Left lung (tissue), 10 donors: ENCODE measurements around the gene GNB1L. TPM values are rescaled to one million over a fixed set of nuclear protein-coding genes. Genes with fewer than 3 reads are reported as not detected.
A peak's percentile ranks its signal among the peaks of the same experiment; 100 is the strongest.

Experiments used
- ATAC-seq: fragments of 200-7000 bp; cut with Tn5 transposase; one replicate; pipeline ENCODE4 v1.9.1; 2020; ENCODE audit warnings: moderate library complexity
- DNase-seq, 4 donors: peaks; one replicate each; pipeline ENCODE4 v3.0.0-alpha.2; 2013 to 2020
- H3K27ac ChIP-seq, 2 donors: fragments of 200-600 bp; sonication (generic) in 1 of 2; one replicate each; pipeline versions ENCODE4 v1.5.0 to v1.8.0; 2020 to 2021
- H3K27me3 ChIP-seq, 2 donors: fragments of 200-600 bp; sonication (generic) in 1 of 2; one replicate each; pipeline versions ENCODE4 v1.5.0 to v1.8.0; 2020 to 2021
- H3K36me3 ChIP-seq, 2 donors: fragments of 200-600 bp; sonication (generic) in 1 of 2; one replicate each; pipeline versions ENCODE4 v1.5.0 to v1.8.0; 2020 to 2021
- H3K4me1 ChIP-seq, 2 donors: fragments of 200-600 bp; one replicate each; pipeline ENCODE4 v1.8.0; 2021
- H3K4me3 ChIP-seq, 2 donors: fragments of 200-600 bp; sonication (generic) in 1 of 2; one replicate each; pipeline versions ENCODE4 v1.5.0 to v1.8.0; 2020 to 2021; ENCODE audit warnings: mild to moderate bottlenecking in 1 of 2
- H3K9me3 ChIP-seq, 2 donors: fragments of 200-600 bp; sonication (generic) in 1 of 2; one replicate each; pipeline versions ENCODE4 v1.5.0 to v1.8.0; 2020 to 2021
- CTCF ChIP-seq, 2 donors: fragments of 200-600 bp; sonication (generic) in 1 of 2; IDR thresholded peaks; one replicate each; pipeline versions ENCODE4 v1.5.0 to v1.8.0; 2021; ENCODE audit warnings: antibody characterized with exemption in 2 of 2
- intact Hi-C, 2 donors: fragments of 100-400 bp; cut with DNase I; formaldehyde crosslinking; loops; one replicate each; pipeline versions ENCODE4 v1.11.2 to v1.14.2; 2022
- polyA plus RNA-seq, 6 donors: library from polyadenylated mRNA; unstranded; fragments of 120-200 nt; gene quantifications; one replicate each; pipeline ENCODE4 v1.2.1, GENCODE V29; 2013; ENCODE audit not compliant: insufficient read length in 6 of 6
- total RNA-seq, 2 donors: library from RNA; stranded (reverse); fragmentation: NEBNext Ultra II Directional; extraction: Animal tissue kit (Norgen Biotek cat#: 25700); gene quantifications; one replicate each; pipeline ENCODE4 v1.2.1, GENCODE V29; 2021
- donor health status: DM: no; HTN: yes; CAD: no.
- donor health status: DM: no; HTN: no; CAD: no.

The GNB1L gene
- total and polyA plus RNA-seq, 8 donors: 4.3 to 7.9 (median 5.5) TPM

GRCh38 chr22:19815093-19815822 lies 39.4 kb downstream of the GNB1L start:
- Histone ChIP-seq H3K4me1 (no peaks in the 10 kb centered on the region), H3K36me3 (no peaks in the 10 kb centered on the region), H3K27ac (no peak overlapping the region), H3K4me3 (no peak overlapping the region), H3K9me3 (no peaks in the 10 kb centered on the region), H3K27me3 (no peaks in the 10 kb centered on the region)
- DNase-seq: peak in 1 of 4 donors; percentile 28
- intact Hi-C loops: no loop called here
- ATAC-seq: no peak
- no peak for TF ChIP-seq CTCF (IDR thresholded peaks at IDR 0.05)

GRCh38 chr22:19814428-19814827 lies 40.2 kb downstream of the GNB1L start:
- Histone ChIP-seq H3K4me3 (no peak overlapping the region), H3K36me3 (no peaks in the 10 kb centered on the region), H3K27me3 (no peaks in the 10 kb centered on the region), H3K9me3 (no peaks in the 10 kb centered on the region), H3K27ac (no peak overlapping the region), H3K4me1 (no peaks in the 10 kb centered on the region)
- intact Hi-C loops: no loop called here
- no peak for TF ChIP-seq CTCF (IDR thresholded peaks at IDR 0.05)
- DNase-seq: no peak
- no peak for ATAC-seq

- H3K9me3 ChIP-seq: no peaks in the 10 kb centered on the region
- intact Hi-C loops: no loop called here
- H3K4me3 ChIP-seq: no peak overlapping the region
- no peaks in the 10 kb centered on the region for H3K36me3 ChIP-seq
- no peak for TF ChIP-seq CTCF (IDR thresholded peaks at IDR 0.05)
- no peak for DNase-seq
- no peak for ATAC-seq
- H3K27me3 ChIP-seq: no peaks in the 10 kb centered on the region
- H3K27ac ChIP-seq: no peak overlapping the region
- no peaks in the 10 kb centered on the region for H3K4me1 ChIP-seq
Measured at GRCh38 chr22:19812910-19813309, 41.8 kb downstream of the GNB1L start.

GRCh38 chr22:19811811-19812771 lies 42.6 kb downstream of the GNB1L start:
- Histone ChIP-seq H3K36me3 (no peaks in the 10 kb centered on the region), H3K9me3 (no peaks in the 10 kb centered on the region), H3K27ac (no peak overlapping the region), H3K4me1 (no peaks in the 10 kb centered on the region), H3K27me3 (no peaks in the 10 kb centered on the region), H3K4me3 (no peak overlapping the region)
- peak in 1 of 4 donors; percentile 66 for DNase-seq
- no peak for ATAC-seq
- TF ChIP-seq CTCF (IDR thresholded peaks at IDR 0.05): no peak
- intact Hi-C loops: no loop called here

- H3K9me3 ChIP-seq: no peaks in the 10 kb centered on the region
- DNase-seq (peak in 1 of 4 donors; percentile 74), ATAC-seq (no peak)
- H3K4me1 ChIP-seq: peaks cover 0 to 2% of the 10 kb centered on the region in 2 donors
- no peak overlapping the region for H3K27ac ChIP-seq
- no peaks in the 10 kb centered on the region for H3K36me3 ChIP-seq
- TF ChIP-seq CTCF (IDR thresholded peaks at IDR 0.05): no peak
- intact Hi-C loops: no loop called here
- no peaks in the 10 kb centered on the region for H3K27me3 ChIP-seq
- H3K4me3 ChIP-seq: no peak overlapping the region
Measured at GRCh38 chr22:19811211-19811621, 43.5 kb downstream of the GNB1L start.
